GM19455 (cell line): ENCODE results near the gene VPS8.

Experiments
- ATAC-seq: cut with Tn5 transposase; IDR thresholded peaks from one replicate; pipeline ENCODE4 v1.9.1; 2021; ENCODE audit not compliant: unreplicated experiment

VPS8 gene

GRCh38 chr3:184784731-184785500 is 27.1 kb upstream of the VPS8 start:
- ATAC-seq, result no peak

- no peak for ATAC-seq
These were observed 26.1 kb upstream of the VPS8 start for GRCh38 chr3:184785890-184786279.

- no peak for ATAC-seq
These were observed 25.6 kb upstream of the VPS8 start for GRCh38 chr3:184786280-184786941.

GRCh38 chr3:184788751-184789150 is 23.2 kb upstream of the VPS8 start:
- ATAC-seq, result no peak

GRCh38 chr3:184789314-184789998 is 22.5 kb upstream of the VPS8 start:
- ATAC-seq, result no peak

GRCh38 chr3:184791171-184791570 is 20.8 kb upstream of the VPS8 start:
- no peak for ATAC-seq

GRCh38 chr3:184795522-184796190 is 16.3 kb upstream of the VPS8 start:
- ATAC-seq, result no peak

- ATAC-seq, result no peak
These were observed 15.4 kb upstream of the VPS8 start for GRCh38 chr3:184796551-184796950.

GRCh38 chr3:184796954-184797353 is 15.0 kb upstream of the VPS8 start:
- no peak for ATAC-seq

- no peak for ATAC-seq
These were observed 13.8 kb upstream of the VPS8 start for GRCh38 chr3:184798120-184798519.

- no peak for ATAC-seq
These were observed 11.5 kb upstream of the VPS8 start for GRCh38 chr3:184800349-184800930.

- ATAC-seq, result no peak
These were observed 10.7 kb upstream of the VPS8 start for GRCh38 chr3:184801241-184801785.

- no peak for ATAC-seq
These were observed 9.8 kb upstream of the VPS8 start for GRCh38 chr3:184802150-184802549.

GRCh38 chr3:184804801-184805200 is 7.2 kb upstream of the VPS8 start:
- ATAC-seq, result no peak

GRCh38 chr3:184805351-184806038 is 6.5 kb upstream of the VPS8 start:
- ATAC-seq, result no peak

- no peak for ATAC-seq
These were observed 5.2 kb upstream of the VPS8 start for GRCh38 chr3:184806567-184807271.

- ATAC-seq, result no peak
These were observed 4.4 kb upstream of the VPS8 start for GRCh38 chr3:184807549-184807948.

- ATAC-seq, result no peak
These were observed 3.9 kb upstream of the VPS8 start for GRCh38 chr3:184808021-184808420.

GRCh38 chr3:184810146-184810545 is 1.8 kb upstream of the VPS8 start:
- ATAC-seq, result no peak

GRCh38 chr3:184811034-184811433 is 932 bp upstream of the VPS8 start:
- no peak for ATAC-seq
